RWPE1 (cell line): ENCODE data around the gene PIM1.

ENCODE experiments used
- CTCF ChIA-PET: fragments of 350-600 bp; sonication (Branson Sonifier 250); formaldehyde crosslinking; extraction: SDS; loops from one replicate; lab custom pipeline; 2021; lab: Yijun Ruan, JAX
- POLR2A ChIA-PET: fragments of 400-600 bp; formaldehyde crosslinking; extraction: SDS; loops from one replicate; lab custom pipeline; 2020; ENCODE audit warnings: antibody characterized with exemption; ENCODE audit not compliant: low non-redundant PET; lab: Yijun Ruan, JAX
- DNase-seq: peaks from one replicate; pipeline ENCODE4 v3.0.0; 2012; ENCODE audit warnings: low spot score
- H3K27ac ChIP-seq: fragments of 450-650 bp; 2 replicates; pipeline ENCODE4 v1.5.1; 2017
- CTCF ChIP-seq: fragments of 450-650 bp; conservative IDR thresholded peaks from 2 replicates; pipeline ENCODE4 v1.5.1; 2017; ENCODE audit warnings: low read depth, mild to moderate bottlenecking

PIM1 gene

GRCh38 chr6:37168811-37169495, 999 bp upstream of the PIM1 start:
- CTCF ChIA-PET, result interaction anchor here (1.0 to 1.2 kb wide), 2 partner anchors 117 to 150 kb away, joined by 3 to 4 read pairs; no protein-coding TSS in a partner anchor
- DNase-seq, result peak; percentile 73
- POLR2A ChIA-PET, result interaction anchor here (1.2 kb wide), 1 partner anchor 70 kb away, joined by 6 read pairs; no protein-coding TSS in a partner anchor
- no peak for TF ChIP-seq CTCF
- peak overlapping the region; percentile 96 for H3K27ac ChIP-seq

GRCh38 chr6:37170273-37171200, 585 bp downstream of the PIM1 start:
- CTCF ChIA-PET, result interaction anchor here (0.5 to 4.0 kb wide), 14 partner anchors 31 to 152 kb away, joined by 3 to 64 read pairs (median 4); no protein-coding TSS in a partner anchor
- TF ChIP-seq CTCF, result 0 out of 2 replicates have a peak, but pooled peaks have one; percentile 19
- DNase-seq, result peak; percentile 44
- POLR2A ChIA-PET, result interaction anchor here (0.6 to 2.1 kb wide), 3 partner anchors 36 to 488 kb away, joined by 5 to 11 read pairs (median 5); no protein-coding TSS in a partner anchor
- peak overlapping the region; percentile 96 for H3K27ac ChIP-seq

GRCh38 chr6:37171201-37171969, 1.4 kb downstream of the PIM1 start:
- CTCF ChIA-PET, result interaction anchor here (0.5 to 4.0 kb wide), 21 partner anchors 18 to 416 kb away, joined by 3 to 64 read pairs (median 5); no protein-coding TSS in a partner anchor
- TF ChIP-seq CTCF, result no peak
- H3K27ac ChIP-seq, result peak overlapping the region; percentile 96
- DNase-seq, result peak; percentile 28
- POLR2A ChIA-PET, result interaction anchor here (1.0 to 2.1 kb wide), 4 partner anchors 37 to 142 kb away, joined by 3 to 11 read pairs (median 4); no protein-coding TSS in a partner anchor

- peak overlapping the region; percentile 96 for H3K27ac ChIP-seq
- ChIA-PET POLR2A (interaction anchor here (0.5 to 1.0 kb wide), 4 partner anchors 22 to 143 kb away, joined by 3 read pairs; no protein-coding TSS in a partner anchor), CTCF (interaction anchor here (0.6 to 4.0 kb wide), 18 partner anchors 15 to 417 kb away, joined by 3 to 64 read pairs (median 7); no protein-coding TSS in a partner anchor)
- DNase-seq, result peak; percentile 91
- TF ChIP-seq CTCF, result peak; percentile 89
Measured at GRCh38 chr6:37171970-37172812, 2.2 kb downstream of the PIM1 start.

GRCh38 chr6:37172912-37173492, 3.0 kb downstream of the PIM1 start:
- no peak for TF ChIP-seq CTCF
- H3K27ac ChIP-seq, result peak overlapping the region; percentile 96
- ChIA-PET CTCF (interaction anchor here (0.6 to 4.0 kb wide), 10 partner anchors 16 to 154 kb away, joined by 5 to 64 read pairs (median 8); no protein-coding TSS in a partner anchor), POLR2A (interaction anchor here (0.5 to 1.0 kb wide), 2 partner anchors 97 to 115 kb away, joined by 3 read pairs; no protein-coding TSS in a partner anchor)
- DNase-seq, result no peak
